ENCODE measurements around the gene OXT. TPM values are rescaled to one million over a fixed set of nuclear protein-coding genes. Genes with fewer than 3 reads are reported as not detected.

Gene OXT
- total and polyA plus RNA-seq, 2 of the 13 experiments (the other 11 are each of a cell fraction or from before 2014, with no cell fraction given) = not detected

DNA sequence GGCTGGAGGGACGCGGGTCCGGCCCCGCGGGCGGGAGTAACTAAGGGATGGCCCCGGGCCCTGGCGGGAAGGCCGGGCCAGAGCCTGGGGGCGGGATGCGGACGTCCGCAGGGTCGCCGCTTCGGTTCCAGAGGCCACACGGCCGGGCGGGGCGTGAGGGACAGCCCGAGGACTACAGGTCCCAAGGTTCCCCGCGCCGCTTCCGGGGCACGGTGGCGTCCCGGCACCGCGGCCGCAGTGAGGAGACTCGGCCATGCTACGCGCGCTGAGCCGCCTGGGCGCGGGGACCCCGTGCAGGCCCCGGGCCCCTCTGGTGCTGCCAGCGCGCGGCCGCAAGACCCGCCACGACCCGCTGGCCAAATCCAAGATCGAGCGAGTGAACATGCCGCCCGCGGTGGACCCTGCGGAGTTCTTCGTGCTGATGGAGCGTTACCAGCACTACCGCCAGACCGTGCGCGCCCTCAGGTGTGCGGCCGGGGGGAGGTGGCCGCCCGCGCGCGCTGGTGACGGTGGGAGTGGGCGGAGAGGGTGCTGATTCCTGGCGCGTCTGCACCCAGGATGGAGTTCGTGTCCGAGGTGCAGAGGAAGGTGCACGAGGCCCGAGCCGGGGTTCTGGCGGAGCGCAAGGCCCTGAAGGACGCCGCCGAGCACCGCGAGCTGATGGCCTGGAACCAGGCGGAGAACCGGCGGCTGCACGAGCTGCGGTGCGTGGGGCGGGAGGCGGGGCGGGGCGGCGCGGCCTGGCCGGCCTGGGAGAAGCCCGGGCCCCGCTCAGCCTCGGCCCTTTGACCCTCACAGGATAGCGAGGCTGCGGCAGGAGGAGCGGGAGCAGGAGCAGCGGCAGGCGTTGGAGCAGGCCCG lies 25.4 kb upstream of the OXT start, which contains the start of gene MRPS26 (continued):
- no peak for TF ChIP-seq EHMT2 (IDR thresholded peaks at IDR 0.05; ENCODE audit: borderline replicate concordance, low read depth, low read length)
- TF ChIP-seq, protein P1, sequence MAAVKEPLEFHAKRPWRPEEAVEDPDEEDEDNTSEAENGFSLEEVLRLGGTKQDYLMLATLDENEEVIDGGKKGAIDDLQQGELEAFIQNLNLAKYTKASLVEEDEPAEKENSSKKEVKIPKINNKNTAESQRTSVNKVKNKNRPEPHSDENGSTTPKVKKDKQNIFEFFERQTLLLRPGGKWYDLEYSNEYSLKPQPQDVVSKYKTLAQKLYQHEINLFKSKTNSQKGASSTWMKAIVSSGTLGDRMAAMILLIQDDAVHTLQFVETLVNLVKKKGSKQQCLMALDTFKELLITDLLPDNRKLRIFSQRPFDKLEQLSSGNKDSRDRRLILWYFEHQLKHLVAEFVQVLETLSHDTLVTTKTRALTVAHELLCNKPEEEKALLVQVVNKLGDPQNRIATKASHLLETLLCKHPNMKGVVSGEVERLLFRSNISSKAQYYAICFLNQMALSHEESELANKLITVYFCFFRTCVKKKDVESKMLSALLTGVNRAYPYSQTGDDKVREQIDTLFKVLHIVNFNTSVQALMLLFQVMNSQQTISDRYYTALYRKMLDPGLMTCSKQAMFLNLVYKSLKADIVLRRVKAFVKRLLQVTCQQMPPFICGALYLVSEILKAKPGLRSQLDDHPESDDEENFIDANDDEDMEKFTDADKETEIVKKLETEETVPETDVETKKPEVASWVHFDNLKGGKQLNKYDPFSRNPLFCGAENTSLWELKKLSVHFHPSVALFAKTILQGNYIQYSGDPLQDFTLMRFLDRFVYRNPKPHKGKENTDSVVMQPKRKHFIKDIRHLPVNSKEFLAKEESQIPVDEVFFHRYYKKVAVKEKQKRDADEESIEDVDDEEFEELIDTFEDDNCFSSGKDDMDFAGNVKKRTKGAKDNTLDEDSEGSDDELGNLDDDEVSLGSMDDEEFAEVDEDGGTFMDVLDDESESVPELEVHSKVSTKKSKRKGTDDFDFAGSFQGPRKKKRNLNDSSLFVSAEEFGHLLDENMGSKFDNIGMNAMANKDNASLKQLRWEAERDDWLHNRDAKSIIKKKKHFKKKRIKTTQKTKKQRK (IDR thresholded peaks at IDR 0.05; ENCODE audit: low read length) = no peak
- TF ChIP-seq ZNF775 (CRISPR knock-in tag; IDR thresholded peaks at IDR 0.05; ENCODE audit: borderline replicate concordance) = no peak; the same call in 1 of the 2 replicates
- no peak for TF ChIP-seq PAWR (CRISPR knock-in tag; IDR thresholded peaks at IDR 0.05; ENCODE audit: borderline replicate concordance)
- TF ChIP-seq PAF1 (CRISPR knock-in tag; IDR thresholded peaks at IDR 0.05) = no peak
- peak; percentile 86 for TF ChIP-seq ZNF44 (CRISPR knock-in tag; IDR thresholded peaks at IDR 0.05)
- TF ChIP-seq MAFK (conservative IDR thresholded peaks at IDR 0.05 in 1 of 2, IDR thresholded peaks at IDR 0.05 in 1 of 2; ENCODE audit: low read length in 2 of 2) = no peak
- TF ChIP-seq MED1 (CRISPR knock-in tag; IDR thresholded peaks at IDR 0.05) = peak; percentile 88
- TF ChIP-seq MXI1 (IDR thresholded peaks at IDR 0.05; ENCODE audit: borderline replicate concordance, low read depth, low read length) = peak; percentile 94; the same call in 2 of the 3 replicates
- peak; percentile 86 for TF ChIP-seq GATAD1 (CRISPR knock-in tag; IDR thresholded peaks at IDR 0.05)
- TF ChIP-seq ZNF143 (CRISPR knock-in tag; IDR thresholded peaks at IDR 0.05) = peak; percentile 95
- no peak for TF ChIP-seq CBX1 (IDR thresholded peaks at IDR 0.05; ENCODE audit: low read depth)
- peak; percentile 93 for TF ChIP-seq HCFC1 (IDR thresholded peaks at IDR 0.05; ENCODE audit: low read depth, low read length)
- TF ChIP-seq ZNF383 (CRISPR knock-in tag; IDR thresholded peaks at IDR 0.05; ENCODE audit: borderline replicate concordance) = peak; percentile 82; the same call in 1 of the 2 replicates
- TF ChIP-seq SNAPC5 (CRISPR knock-in tag; IDR thresholded peaks at IDR 0.05; ENCODE audit: borderline replicate concordance) = 0 out of 2 replicates have a peak, but pooled peaks have one; percentile 93
- peak; percentile 97 for TF ChIP-seq ZNF749 (CRISPR knock-in tag; IDR thresholded peaks at IDR 0.05; ENCODE audit: borderline replicate concordance)
- peak; percentile 2; the same call in 1 of the 2 replicates for TF ChIP-seq IRF1 (CRISPR knock-in tag; IDR thresholded peaks at IDR 0.05; ENCODE audit: low read depth)
- peak; percentile 85 for TF ChIP-seq PHF21A (CRISPR knock-in tag; IDR thresholded peaks at IDR 0.05)
- no peak for TF ChIP-seq SNAPC4 (CRISPR knock-in tag; IDR thresholded peaks at IDR 0.05)
- peak; percentile 80; the same call in 1 of the 2 replicates for TF ChIP-seq ZNF746 (CRISPR knock-in tag; IDR thresholded peaks at IDR 0.05)
